Prostate gland (tissue), 2 donors: ENCODE results near the gene PNMA8A. TPM values are rescaled to one million over a fixed set of nuclear protein-coding genes. Genes with fewer than 3 reads are reported as not detected.
"Not testable (repeated sequence)": the region's sequence is repeated elsewhere in the genome, so short reads cannot be mapped to it uniquely, and the experiment has no call there.

Experiments
- DNase-seq: peaks from one replicate; pipeline ENCODE4 v3.0.0-alpha.2; 2019; ENCODE audit warnings: low spot score
- H3K27ac ChIP-seq, 2 donors: fragments of 200-600 bp; sonication (generic); 2 replicates each; pipeline ENCODE4 v1.5.1; 2017 to 2019
- H3K27me3 ChIP-seq: fragments of 200-600 bp; sonication (generic); replicated peaks from 2 replicates; pipeline ENCODE4 v1.5.1; 2019; ENCODE audit not compliant: insufficient read depth
- H3K36me3 ChIP-seq, 2 donors: fragments of 200-600 bp; sonication (generic); 1 replicate in 1 of 2; 2 replicates in 1 of 2; pipeline versions ENCODE4 v1.5.1 to v1.8.1; 2017 to 2019
- H3K4me1 ChIP-seq: fragments of 200-600 bp; sonication (generic); replicated peaks from 2 replicates; pipeline ENCODE4 v1.5.1; 2019
- H3K4me3 ChIP-seq, 2 donors: fragments of 200-600 bp; sonication (generic); 2 replicates each; pipeline ENCODE4 v1.5.1; 2017 to 2019
- H3K9me3 ChIP-seq: fragments of 200-600 bp; sonication (generic); 2 replicates; pipeline ENCODE4 v1.5.1; 2017
- POLR2A ChIP-seq: fragments of 450-650 bp; IDR thresholded peaks from one replicate; pipeline ENCODE4 v1.6.1; 2016; ENCODE audit warnings: antibody characterized with exemption, mild to moderate bottlenecking
- POLR2AphosphoS5 ChIP-seq: sonication (generic); formaldehyde crosslinking; IDR thresholded peaks from one replicate; pipeline ENCODE4 v1.6.1; 2017; ENCODE audit warnings: antibody characterized with exemption
- WGBS: methylation state at CpG from one replicate; pipeline ENCODE4 v1.1.5; 2018; 5-methylcytosine and 5-hydroxymethylcytosine counted together
- intact Hi-C: fragments of 100-400 bp; cut with DNase I; formaldehyde crosslinking; loops from one replicate; pipeline ENCODE4 v1.14.2; 2022
- total RNA-seq, 2 donors: library from RNA; depleted of rRNA; stranded (reverse); fragments of >200 nt; gene quantifications; one replicate each; pipeline ENCODE4 v1.1.0, GENCODE V29; 2016
- TF ChIP-seq, protein P1 (sequence below), 4 experiments: fragments of 200-600 bp in 2 of 4; fragments of 450-650 bp in 2 of 4; sonication (generic) in 2 of 4; IDR thresholded peaks; 1 replicate in 3 of 4; 2 replicates in 1 of 4; pipeline ENCODE4 v1.5.1; 2016 to 2019; ENCODE audit warnings: antibody characterized with exemption in 4 of 4, mild to moderate bottlenecking in 2 of 4, moderate library complexity in 2 of 4

The PNMA8A gene
- total RNA-seq, 2 donors from 2014 or later = 17.0 to 26.5 TPM

DNA sequence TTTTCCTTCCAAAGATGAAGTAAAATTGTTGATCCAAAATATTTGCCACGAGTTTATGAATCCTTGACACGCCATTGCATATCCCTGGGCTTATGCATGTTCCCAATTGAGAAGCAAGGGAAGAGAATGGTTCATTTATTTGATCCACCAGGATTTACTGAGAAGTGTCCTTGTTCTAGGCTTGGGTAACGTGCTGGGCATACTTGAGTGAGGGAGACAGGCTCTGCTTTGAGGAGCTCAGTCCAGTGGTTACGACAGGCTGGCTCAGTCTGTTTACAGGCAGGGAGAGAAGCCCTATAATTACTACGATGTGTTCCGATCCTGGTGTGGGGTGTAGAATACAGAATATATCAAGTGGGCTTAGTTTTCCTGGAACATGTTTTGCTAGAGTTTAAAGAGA, 36.4 kb downstream of the PNMA8A start:
- intact Hi-C loops = no loop called here
- Histone ChIP-seq H3K27me3 (no peaks in the 10 kb centered on the region), H3K27ac (no peak overlapping the region), H3K4me3 (no peak overlapping the region), H3K36me3 (no peaks in the 10 kb centered on the region), H3K4me1 (no peaks in the 10 kb centered on the region), H3K9me3 (no peaks in the 10 kb centered on the region)
- DNase-seq = no peak
- 53% methylated on average over 6 of the region's 6 CpGs for WGBS
- no peak for TF ChIP-seq POLR2AphosphoS5
- TF ChIP-seq POLR2A = no peak
- TF ChIP-seq, protein P1, sequence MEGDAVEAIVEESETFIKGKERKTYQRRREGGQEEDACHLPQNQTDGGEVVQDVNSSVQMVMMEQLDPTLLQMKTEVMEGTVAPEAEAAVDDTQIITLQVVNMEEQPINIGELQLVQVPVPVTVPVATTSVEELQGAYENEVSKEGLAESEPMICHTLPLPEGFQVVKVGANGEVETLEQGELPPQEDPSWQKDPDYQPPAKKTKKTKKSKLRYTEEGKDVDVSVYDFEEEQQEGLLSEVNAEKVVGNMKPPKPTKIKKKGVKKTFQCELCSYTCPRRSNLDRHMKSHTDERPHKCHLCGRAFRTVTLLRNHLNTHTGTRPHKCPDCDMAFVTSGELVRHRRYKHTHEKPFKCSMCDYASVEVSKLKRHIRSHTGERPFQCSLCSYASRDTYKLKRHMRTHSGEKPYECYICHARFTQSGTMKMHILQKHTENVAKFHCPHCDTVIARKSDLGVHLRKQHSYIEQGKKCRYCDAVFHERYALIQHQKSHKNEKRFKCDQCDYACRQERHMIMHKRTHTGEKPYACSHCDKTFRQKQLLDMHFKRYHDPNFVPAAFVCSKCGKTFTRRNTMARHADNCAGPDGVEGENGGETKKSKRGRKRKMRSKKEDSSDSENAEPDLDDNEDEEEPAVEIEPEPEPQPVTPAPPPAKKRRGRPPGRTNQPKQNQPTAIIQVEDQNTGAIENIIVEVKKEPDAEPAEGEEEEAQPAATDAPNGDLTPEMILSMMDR (IDR thresholded peaks at IDR 0.05) = no peak

DNA sequence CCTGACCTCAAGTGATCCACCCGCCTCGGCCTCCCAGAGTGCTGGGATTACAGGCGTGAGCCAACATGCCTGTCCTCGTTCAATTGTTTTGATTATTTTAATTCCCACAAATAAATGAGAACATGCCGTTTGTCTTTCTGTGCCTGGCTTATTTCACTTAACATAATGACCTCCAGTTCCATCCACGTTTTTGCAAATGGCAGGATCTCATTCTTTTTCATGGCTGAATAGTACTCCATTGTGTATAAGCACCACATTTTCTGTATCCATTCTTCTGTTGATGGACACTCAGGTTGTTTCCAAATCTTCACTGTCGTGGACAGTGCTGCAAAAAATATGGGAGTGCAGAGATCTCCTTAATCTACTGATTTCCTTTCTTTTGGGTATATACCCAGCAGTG, 37.9 kb downstream of the PNMA8A start:
- WGBS = 69% methylated on average over 7 of the region's 7 CpGs
- intact Hi-C loops = not testable (repeated sequence)

DNA sequence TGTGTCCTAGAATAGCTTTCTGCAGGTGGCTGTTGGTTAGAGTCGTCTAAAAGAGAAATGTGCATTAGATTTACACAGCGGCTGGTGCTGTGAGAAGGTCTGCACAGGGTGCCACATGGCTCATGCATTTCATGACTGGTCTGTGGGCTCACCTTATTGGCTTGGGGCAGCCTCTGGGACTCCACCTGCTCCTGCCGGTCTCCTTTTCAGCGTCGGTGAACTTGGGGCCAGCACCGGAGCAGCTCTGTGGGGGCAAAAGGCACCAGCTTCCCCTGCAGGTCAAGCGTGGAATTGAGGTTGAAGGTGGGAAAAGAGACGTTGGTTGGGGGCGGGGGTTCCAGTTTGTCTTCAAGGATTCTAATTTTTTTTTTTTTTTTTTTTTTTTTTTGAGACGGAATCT, 39.5 kb downstream of the PNMA8A start:
- TF ChIP-seq POLR2AphosphoS5 (no peak), POLR2A (no peak)
- TF ChIP-seq, protein P1 (IDR thresholded peaks at IDR 0.05) = no peak
- Histone ChIP-seq H3K36me3 (no peaks in the 10 kb centered on the region), H3K4me1 (no peaks in the 10 kb centered on the region), H3K9me3 (no peaks in the 10 kb centered on the region), H3K4me3 (no peak overlapping the region), H3K27ac (no peak overlapping the region), H3K27me3 (no peaks in the 10 kb centered on the region)
- intact Hi-C loops = no loop called here
- DNase-seq = no peak
- 64% methylated on average over 10 of the region's 10 CpGs for WGBS

More for the DNA sequence above, 37.9 kb downstream of the PNMA8A start:
- not testable (repeated sequence) for H3K27me3 ChIP-seq, H3K4me1 ChIP-seq, DNase-seq, H3K27ac ChIP-seq, H3K9me3 ChIP-seq, H3K36me3 ChIP-seq, H3K4me3 ChIP-seq

DNA sequence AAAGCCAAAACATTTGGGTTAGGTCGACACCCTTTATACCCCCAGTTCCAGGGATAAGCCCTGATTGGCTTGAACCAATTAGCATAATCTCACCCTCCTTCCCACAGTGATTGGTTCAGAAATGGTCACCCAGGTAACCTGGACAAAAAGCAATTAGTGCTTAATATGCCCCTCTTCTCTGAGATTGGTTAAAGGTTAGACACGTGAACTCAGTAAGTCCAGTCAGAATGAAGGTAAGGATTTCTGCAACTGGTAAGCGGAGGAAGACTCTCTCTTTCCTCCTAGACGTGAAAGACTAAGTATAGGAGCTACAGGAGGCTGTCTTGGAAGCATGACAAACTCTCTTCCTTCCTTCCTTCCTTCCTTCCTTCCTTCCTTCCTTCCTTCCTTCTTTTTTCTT, 41.4 kb downstream of the PNMA8A start:
- no peaks in the 10 kb centered on the region for H3K27me3 ChIP-seq
- no peak overlapping the region for H3K27ac ChIP-seq

DNA sequence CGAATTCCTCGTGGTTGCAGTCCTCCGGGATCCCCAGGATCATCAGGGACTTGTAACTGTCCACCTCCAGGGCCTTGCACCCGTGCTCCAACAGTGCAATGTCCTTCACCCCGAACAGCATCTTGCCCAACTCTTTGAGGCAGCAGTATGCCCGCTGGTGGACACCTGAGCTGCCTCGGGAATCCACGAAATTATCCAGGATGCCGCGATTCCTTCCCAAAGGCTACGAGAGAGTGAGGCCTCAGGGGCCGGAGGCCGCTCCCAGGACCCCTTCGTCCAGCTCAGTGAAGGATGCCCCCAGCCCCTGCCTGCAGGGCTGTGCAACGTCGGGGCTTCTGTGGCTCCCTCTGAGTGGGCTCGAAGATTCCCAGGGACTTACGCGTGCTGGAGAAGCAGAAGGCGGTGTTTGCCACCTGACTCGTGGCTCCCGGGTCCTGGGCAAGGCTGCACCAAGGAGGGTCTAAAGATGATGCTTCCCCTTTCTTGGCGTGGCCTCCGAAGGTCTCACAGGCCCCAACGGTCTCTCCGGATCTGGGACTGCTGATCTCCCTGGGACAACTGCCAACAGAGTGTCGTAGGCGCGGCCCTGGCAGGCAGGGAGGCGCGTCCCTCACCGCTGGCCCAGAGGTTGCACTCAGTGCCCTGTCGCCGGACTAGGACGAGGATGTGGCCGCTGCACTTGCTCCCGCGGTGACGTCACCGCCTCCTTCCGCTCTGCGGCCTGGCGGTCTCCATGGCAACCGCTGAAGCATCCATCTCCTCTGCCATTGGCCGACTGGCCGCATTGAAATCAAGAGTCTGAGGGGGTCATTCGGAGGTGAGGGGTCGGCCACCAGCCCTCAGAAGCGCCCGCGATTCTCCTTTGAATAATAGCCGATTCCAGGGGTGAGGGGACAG, 42.9 kb downstream of the PNMA8A start, which contains the start of gene PNMA8C:
Gene PNMA8C (minus strand): TSS at position 698 of the 897 bp plus-strand sequence. CDS start 577 bp downstream, at position 121.
- no peaks in the 10 kb centered on the region for H3K9me3 ChIP-seq
- DNase-seq = no peak
- H3K27ac ChIP-seq = no peak within 1 kb of the TSS
- H3K4me3 ChIP-seq = no peak within 1 kb of the TSS
- no peaks in the 10 kb centered on the region for H3K4me1 ChIP-seq
- TF ChIP-seq POLR2AphosphoS5 = no peak
- no peak for TF ChIP-seq POLR2A
- TF ChIP-seq, protein P1 (IDR thresholded peaks at IDR 0.05) = no peak
- 32% methylated on average over 49 of the region's 52 CpGs for WGBS
- H3K36me3 ChIP-seq = no peaks in the 10 kb centered on the region
- intact Hi-C loops = no loop called here
- no peaks in the 10 kb centered on the region for H3K27me3 ChIP-seq

More for the DNA sequence above, 41.4 kb downstream of the PNMA8A start:
- no peaks in the 10 kb centered on the region for H3K9me3 ChIP-seq
- H3K4me1 ChIP-seq = no peaks in the 10 kb centered on the region
- DNase-seq = no peak
- H3K4me3 ChIP-seq = no peak overlapping the region
- H3K36me3 ChIP-seq = no peaks in the 10 kb centered on the region
- no peak for TF ChIP-seq POLR2AphosphoS5
- TF ChIP-seq POLR2A = no peak
- TF ChIP-seq, protein P1 (IDR thresholded peaks at IDR 0.05) = no peak
- intact Hi-C loops = no loop called here
- WGBS = 85% methylated on average over 4 of the region's 4 CpGs
